ENCODE results near the gene PSPC1. TPM values are rescaled to one million over a fixed set of nuclear protein-coding genes. Genes with fewer than 3 reads are reported as not detected.
"Not testable (repeated sequence)": the region's sequence is repeated elsewhere in the genome, so short reads cannot be mapped to it uniquely, and the experiment has no call there.

The PSPC1 gene
- total RNA-seq, 1 donor from 2014 or later = 35.1 TPM

- no peak overlapping the region for H3K4me3 Mint-ChIP-seq (ENCODE audit: unreplicated experiment)
- H3K36me3 Mint-ChIP-seq (ENCODE audit: low read depth) = peaks cover 1% of the 10 kb centered on the region
- H3K9me3 Mint-ChIP-seq (ENCODE audit: low read depth) = no peaks in the 10 kb centered on the region
- TF ChIP-seq, protein P1, sequence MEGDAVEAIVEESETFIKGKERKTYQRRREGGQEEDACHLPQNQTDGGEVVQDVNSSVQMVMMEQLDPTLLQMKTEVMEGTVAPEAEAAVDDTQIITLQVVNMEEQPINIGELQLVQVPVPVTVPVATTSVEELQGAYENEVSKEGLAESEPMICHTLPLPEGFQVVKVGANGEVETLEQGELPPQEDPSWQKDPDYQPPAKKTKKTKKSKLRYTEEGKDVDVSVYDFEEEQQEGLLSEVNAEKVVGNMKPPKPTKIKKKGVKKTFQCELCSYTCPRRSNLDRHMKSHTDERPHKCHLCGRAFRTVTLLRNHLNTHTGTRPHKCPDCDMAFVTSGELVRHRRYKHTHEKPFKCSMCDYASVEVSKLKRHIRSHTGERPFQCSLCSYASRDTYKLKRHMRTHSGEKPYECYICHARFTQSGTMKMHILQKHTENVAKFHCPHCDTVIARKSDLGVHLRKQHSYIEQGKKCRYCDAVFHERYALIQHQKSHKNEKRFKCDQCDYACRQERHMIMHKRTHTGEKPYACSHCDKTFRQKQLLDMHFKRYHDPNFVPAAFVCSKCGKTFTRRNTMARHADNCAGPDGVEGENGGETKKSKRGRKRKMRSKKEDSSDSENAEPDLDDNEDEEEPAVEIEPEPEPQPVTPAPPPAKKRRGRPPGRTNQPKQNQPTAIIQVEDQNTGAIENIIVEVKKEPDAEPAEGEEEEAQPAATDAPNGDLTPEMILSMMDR (IDR thresholded peaks at IDR 0.05) = no peak
- no peaks in the 10 kb centered on the region for H3K27me3 Mint-ChIP-seq (ENCODE audit: low read depth)
- H3K4me1 Mint-ChIP-seq (ENCODE audit: low read depth) = peaks cover 9% of the 10 kb centered on the region
- H3K27ac Mint-ChIP-seq (ENCODE audit: unreplicated experiment) = no peak overlapping the region
- no peak for DNase-seq (ENCODE audit: low spot score)
Measured at GRCh38 chr13:19791953-19792537, 9.3 kb upstream of the PSPC1 start.

DNA sequence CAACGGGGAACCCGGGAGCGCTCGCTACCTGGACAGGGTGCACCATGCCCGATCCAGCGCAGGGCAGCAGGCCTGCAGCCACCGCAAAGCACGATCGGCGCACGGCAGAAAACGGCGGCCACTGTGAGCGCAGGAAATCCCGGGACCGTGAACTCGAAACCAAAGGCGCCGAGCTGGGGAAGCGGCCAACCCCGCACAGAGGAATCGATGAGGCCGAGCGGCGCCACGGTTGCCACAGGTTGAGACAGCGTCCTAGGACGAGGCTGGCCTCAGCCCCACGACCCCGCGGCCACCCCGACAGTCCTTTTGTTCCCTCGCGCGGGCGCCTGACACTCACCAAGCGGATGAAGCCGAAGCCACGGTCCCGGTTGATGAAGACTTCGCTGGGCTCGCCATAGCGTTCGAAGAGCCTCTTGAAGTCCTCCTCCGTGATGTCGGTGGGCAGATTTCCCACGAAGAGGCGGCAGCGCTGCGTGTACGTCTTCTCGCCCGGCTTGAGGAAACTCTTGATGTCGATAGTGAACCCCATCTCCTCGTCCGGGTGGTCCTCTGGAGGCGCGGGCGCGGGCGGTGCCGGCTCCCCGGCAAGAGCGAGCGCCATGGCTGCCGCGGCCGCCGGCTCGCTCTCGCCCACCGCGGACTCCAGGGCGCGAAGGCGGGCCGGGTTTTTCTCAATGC is 557 bp downstream of the PSPC1 start:
- peaks cover 2% of the 10 kb centered on the region for H3K36me3 Mint-ChIP-seq (ENCODE audit: low read depth)

GRCh38 chr13:19781526-19781925 is 1.2 kb downstream of the PSPC1 start:
- DNase-seq (ENCODE audit: low spot score) = no peak
- Mint-ChIP-seq H3K9me3 (ENCODE audit: low read depth) (no peaks in the 10 kb centered on the region), H3K27me3 (ENCODE audit: low read depth) (no peaks in the 10 kb centered on the region), H3K4me1 (ENCODE audit: low read depth) (peaks cover 9% of the 10 kb centered on the region), H3K4me3 (ENCODE audit: unreplicated experiment) (peak overlapping the region; percentile 97), H3K27ac (ENCODE audit: unreplicated experiment) (peak overlapping the region; percentile 51), H3K36me3 (ENCODE audit: low read depth) (peaks cover 2% of the 10 kb centered on the region)
- TF ChIP-seq, protein P1 (IDR thresholded peaks at IDR 0.05) = no peak

More for the DNA sequence above, 557 bp downstream of the PSPC1 start:
- H3K4me1 Mint-ChIP-seq (ENCODE audit: low read depth) = peaks cover 9% of the 10 kb centered on the region
- H3K9me3 Mint-ChIP-seq (ENCODE audit: low read depth) = no peaks in the 10 kb centered on the region
- TF ChIP-seq, protein P1 (IDR thresholded peaks at IDR 0.05) = no peak
- H3K27ac Mint-ChIP-seq (ENCODE audit: unreplicated experiment) = peak overlapping the region; percentile 99
- H3K4me3 Mint-ChIP-seq (ENCODE audit: unreplicated experiment) = peak overlapping the region; percentile 97
- no peaks in the 10 kb centered on the region for H3K27me3 Mint-ChIP-seq (ENCODE audit: low read depth)
- peak; percentile 92 for DNase-seq (ENCODE audit: low spot score)

DNA sequence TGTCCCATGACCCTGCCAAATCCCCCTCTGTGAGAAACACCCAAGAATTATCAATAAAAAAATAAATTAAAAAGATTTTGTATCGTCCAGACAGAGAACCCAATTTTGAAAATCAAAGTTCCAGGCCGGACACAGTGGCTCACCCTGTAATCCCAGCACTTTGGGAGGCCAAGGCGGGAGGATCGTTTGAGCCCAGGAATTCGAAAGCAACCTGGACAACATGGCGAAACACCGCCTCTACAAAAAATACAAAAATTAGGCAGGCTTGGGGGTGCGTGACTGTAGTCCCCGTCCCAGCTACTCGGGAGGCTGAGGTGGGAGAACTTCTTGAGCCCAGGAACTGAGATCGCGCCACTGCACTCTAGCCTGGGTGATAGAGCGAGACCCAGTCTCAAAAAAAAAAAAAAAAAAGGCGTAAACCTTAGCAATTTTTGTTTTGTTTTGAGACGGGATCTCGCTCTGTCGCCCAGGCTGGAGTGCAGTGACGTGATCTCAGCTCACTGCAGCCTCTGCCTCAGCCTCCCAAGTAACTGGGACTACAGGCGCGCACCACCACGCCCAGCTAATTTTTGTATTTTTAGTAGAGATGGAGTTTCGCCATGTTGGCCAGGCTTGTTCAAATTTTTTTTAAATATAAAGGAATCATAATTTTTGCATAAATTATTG is 1.9 kb downstream of the PSPC1 start:
- H3K4me1 Mint-ChIP-seq (ENCODE audit: low read depth); H3K36me3 Mint-ChIP-seq (ENCODE audit: low read depth); H3K27ac Mint-ChIP-seq (ENCODE audit: unreplicated experiment); DNase-seq (ENCODE audit: low spot score); H3K27me3 Mint-ChIP-seq (ENCODE audit: low read depth); H3K9me3 Mint-ChIP-seq (ENCODE audit: low read depth): not testable (repeated sequence)
- H3K4me3 Mint-ChIP-seq (ENCODE audit: unreplicated experiment) = peak overlapping the region; percentile 97

GRCh38 chr13:19772306-19772705 is 10.4 kb downstream of the PSPC1 start:
- no peak for DNase-seq (ENCODE audit: low spot score)
- H3K27ac Mint-ChIP-seq (ENCODE audit: unreplicated experiment) = peak overlapping the region; percentile 53
- peaks cover 10% of the 10 kb centered on the region for H3K36me3 Mint-ChIP-seq (ENCODE audit: low read depth)
- TF ChIP-seq, protein P1 (IDR thresholded peaks at IDR 0.05) = no peak
- no peaks in the 10 kb centered on the region for H3K27me3 Mint-ChIP-seq (ENCODE audit: low read depth)
- H3K9me3 Mint-ChIP-seq (ENCODE audit: low read depth) = no peaks in the 10 kb centered on the region
- H3K4me3 Mint-ChIP-seq (ENCODE audit: unreplicated experiment) = no peak overlapping the region
- H3K4me1 Mint-ChIP-seq (ENCODE audit: low read depth) = peaks cover 31% of the 10 kb centered on the region
